Measurements from ENCODE around the gene PLIN1. TPM values are rescaled to one million over a fixed set of nuclear protein-coding genes. Genes with fewer than 3 reads are reported as not detected.

PLIN1 gene
- total RNA-seq, 1 experiment from 2014 or later, result 0.32 TPM

- no peak for DNase-seq (ENCODE audit: low read depth, low spot score)
- CTCF ChIA-PET, result no interaction called here
- POLR2A ChIA-PET, result no interaction called here
These were observed 26.5 kb downstream of the PLIN1 start for GRCh38 chr15:89652666-89653065.

GRCh38 chr15:89652131-89652530 lies 27.0 kb downstream of the PLIN1 start:
- ChIA-PET RAD21 (ENCODE audit: low non-redundant PET in 1 of 2, low total read pairs in 2 of 2, uncharacterized antibody in 2 of 2, unreplicated experiment in 2 of 2) (no interaction called here), POLR2A (no interaction called here), CTCF (no interaction called here)
- H3K9me2 ChIP-seq (ENCODE audit: insufficient read depth), result no peaks in the 10 kb centered on the region
- H3K9ac ChIP-seq (ENCODE audit: low read length), result no peak overlapping the region
- TF ChIP-seq YY1 (IDR thresholded peaks at IDR 0.05; ENCODE audit: extremely low read depth, insufficient replicate concordance, low read depth, low read length) (no peak), ZBTB33 (IDR thresholded peaks at IDR 0.05; ENCODE audit: extremely low read depth, insufficient replicate concordance, low read length) (no peak), EGR1 (IDR thresholded peaks at IDR 0.05; ENCODE audit: low read depth) (no peak), CBX3 (IDR thresholded peaks at IDR 0.05; ENCODE audit: low read depth) (no peak), ELF1 (IDR thresholded peaks at IDR 0.05; ENCODE audit: borderline replicate concordance, low read depth) (no peak), EZH2 (IDR thresholded peaks at IDR 0.05) (no peak), SP1 (IDR thresholded peaks at IDR 0.05; ENCODE audit: low read depth) (no peak), ZFX (IDR thresholded peaks at IDR 0.05) (no peak), ATF3 (IDR thresholded peaks at IDR 0.05) (no peak)
- H3K4me2 ChIP-seq (ENCODE audit: low read length), result no peak overlapping the region
- H3K36me3 ChIP-seq (ENCODE audit: control insufficient read depth in 1 of 2, insufficient read depth in 2 of 2, low read length in 2 of 2), result no peaks in the 10 kb centered on the region
- H4K20me1 ChIP-seq (ENCODE audit: insufficient read depth), result no peaks in the 10 kb centered on the region
- no peak overlapping the region for H3K27ac ChIP-seq (ENCODE audit: low read depth, low read length)
- BruUV-seq (replicated peaks), result no TSS peak
- H3K9me3 ChIP-seq (ENCODE audit: control insufficient read depth in 1 of 2, insufficient read depth in 1 of 2, low read depth in 1 of 2, low read length in 2 of 2), result no peaks in the 10 kb centered on the region
- H2AFZ ChIP-seq (ENCODE audit: low read depth, low read length, poor library complexity, severe bottlenecking), result no peak overlapping the region
- intact Hi-C loops (cut with micrococcal nuclease), result no loop called here
- ATAC-seq, result no peak
- H3K4me1 ChIP-seq (ENCODE audit: control insufficient read depth in 1 of 2, insufficient read depth in 2 of 2, low read length in 2 of 2), result peaks cover 0 to 3% of the 10 kb centered on the region in 2 experiments; a peak in 2 of 4 replicates
- H3K4me3 ChIP-seq (replicated peaks in 1 of 2; ENCODE audit: low read depth in 1 of 2, low read length in 2 of 2), result no peak overlapping the region
- no peak for DNase-seq (ENCODE audit: low read depth, low spot score)
- no peaks in the 10 kb centered on the region for H3K79me2 ChIP-seq (ENCODE audit: insufficient read depth, low read length)
- H3K27me3 ChIP-seq (ENCODE audit: insufficient read depth, low read length), result no peaks in the 10 kb centered on the region

More at GRCh38 chr15:89652666-89653065, 26.5 kb downstream of the PLIN1 start:
- RAD21 ChIA-PET (ENCODE audit: low non-redundant PET in 1 of 2, low total read pairs in 2 of 2, uncharacterized antibody in 2 of 2, unreplicated experiment in 2 of 2), result no interaction called here
- Histone ChIP-seq H3K4me1 (ENCODE audit: control insufficient read depth in 1 of 2, insufficient read depth in 2 of 2, low read length in 2 of 2) (no peaks in the 10 kb centered on the region), H2AFZ (ENCODE audit: low read depth, low read length, poor library complexity, severe bottlenecking) (no peak overlapping the region), H3K9ac (ENCODE audit: low read length) (no peak overlapping the region), H3K9me3 (ENCODE audit: control insufficient read depth in 1 of 2, insufficient read depth in 1 of 2, low read depth in 1 of 2, low read length in 2 of 2) (no peaks in the 10 kb centered on the region), H3K4me2 (ENCODE audit: low read length) (no peak overlapping the region), H3K9me2 (ENCODE audit: insufficient read depth) (no peaks in the 10 kb centered on the region), H4K20me1 (ENCODE audit: insufficient read depth) (no peaks in the 10 kb centered on the region), H3K79me2 (ENCODE audit: insufficient read depth, low read length) (no peaks in the 10 kb centered on the region), H3K36me3 (ENCODE audit: control insufficient read depth in 1 of 2, insufficient read depth in 2 of 2, low read length in 2 of 2) (no peaks in the 10 kb centered on the region), H3K27me3 (ENCODE audit: insufficient read depth, low read length) (no peaks in the 10 kb centered on the region), H3K4me3 (replicated peaks in 1 of 2; ENCODE audit: low read depth in 1 of 2, low read length in 2 of 2) (no peak overlapping the region), H3K27ac (ENCODE audit: low read depth, low read length) (no peak overlapping the region)
- TF ChIP-seq POLR2AphosphoS5 (IDR thresholded peaks at IDR 0.05; ENCODE audit: low read depth, low read length), result no peak
- 0 out of 6 replicates have a peak, but pooled peaks of 2 of the 3 experiments have one; percentile 7 to 17 for TF ChIP-seq CTCF (IDR thresholded peaks at IDR 0.05 in 2 of 3, conservative IDR thresholded peaks at IDR 0.05 in 1 of 3; ENCODE audit: borderline replicate concordance in 1 of 3, insufficient read depth in 1 of 3, low read depth in 2 of 3, low read length in 2 of 3)
- no peak for TF ChIP-seq JUND (IDR thresholded peaks at IDR 0.05)
- ATAC-seq, result peak; percentile 76
- intact Hi-C loops (cut with micrococcal nuclease), result no loop called here
- BruUV-seq (replicated peaks), result no TSS peak
